ENCODE results near the gene TMEM158.

GRCh38 chr3:45241206-45241605 is 15.1 kb upstream of the TMEM158 start:
- TF ChIP-seq POLR2A (IDR thresholded peaks at IDR 0.05; ENCODE audit: low read length) (no peak), GATA1 (IDR thresholded peaks at IDR 0.05; ENCODE audit: low read depth, low read length) (no peak)

Data from erythroblast (primary cell).